ENCODE data around the gene METAP1.

GRCh38 chr4:99084595-99084994, 89.1 kb downstream of the METAP1 start:
- TF ChIP-seq EZH2 (IDR thresholded peaks at IDR 0.05; ENCODE audit: low read depth, unreplicated experiment): no peak
- TF ChIP-seq REST (IDR thresholded peaks at IDR 0.05; ENCODE audit: unreplicated experiment): no peak
- no peak for TF ChIP-seq CTCF (conservative IDR thresholded peaks at IDR 0.05; ENCODE audit: low read depth in 2 of 2)
- no peak for TF ChIP-seq EZH2phosphoT487 (IDR thresholded peaks at IDR 0.05; ENCODE audit: unreplicated experiment)
- no peak for TF ChIP-seq CREB1 (CRISPR knock-in tag; IDR thresholded peaks at IDR 0.05; ENCODE audit: low read depth)
- no peak for TF ChIP-seq POLR2AphosphoS5 (IDR thresholded peaks at IDR 0.05; ENCODE audit: low read depth)
- no peak for TF ChIP-seq ZNF114 (CRISPR knock-in tag; IDR thresholded peaks at IDR 0.05)

Measured in GM23338 (cell line).